ENCODE data around the gene LMAN1L.

LMAN1L gene

GRCh38 chr15:74794248-74794969 is 18.2 kb upstream of the LMAN1L start:
- DNase-seq (ENCODE audit: low read depth) = no peak

DNA sequence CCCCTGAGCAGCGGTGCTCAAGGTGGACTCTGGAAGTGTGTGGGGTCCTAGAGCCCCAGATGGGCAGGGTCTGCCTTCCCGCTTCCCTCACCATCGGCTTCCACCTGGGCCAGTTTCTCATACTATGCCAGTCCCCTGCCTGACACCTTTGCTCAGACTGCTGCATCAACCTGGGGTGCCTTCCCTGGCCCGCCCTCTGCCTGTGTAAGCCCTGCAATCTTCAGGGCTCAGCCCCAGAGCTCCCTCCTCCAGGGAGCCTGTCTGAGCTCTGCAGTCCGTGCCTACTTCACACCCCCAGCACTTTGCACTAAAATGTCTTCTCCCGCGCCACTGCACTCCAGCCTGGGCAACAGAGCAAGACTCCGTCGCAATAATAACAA is 17.7 kb upstream of the LMAN1L start:
- no peak for DNase-seq (ENCODE audit: low read depth)

DNA sequence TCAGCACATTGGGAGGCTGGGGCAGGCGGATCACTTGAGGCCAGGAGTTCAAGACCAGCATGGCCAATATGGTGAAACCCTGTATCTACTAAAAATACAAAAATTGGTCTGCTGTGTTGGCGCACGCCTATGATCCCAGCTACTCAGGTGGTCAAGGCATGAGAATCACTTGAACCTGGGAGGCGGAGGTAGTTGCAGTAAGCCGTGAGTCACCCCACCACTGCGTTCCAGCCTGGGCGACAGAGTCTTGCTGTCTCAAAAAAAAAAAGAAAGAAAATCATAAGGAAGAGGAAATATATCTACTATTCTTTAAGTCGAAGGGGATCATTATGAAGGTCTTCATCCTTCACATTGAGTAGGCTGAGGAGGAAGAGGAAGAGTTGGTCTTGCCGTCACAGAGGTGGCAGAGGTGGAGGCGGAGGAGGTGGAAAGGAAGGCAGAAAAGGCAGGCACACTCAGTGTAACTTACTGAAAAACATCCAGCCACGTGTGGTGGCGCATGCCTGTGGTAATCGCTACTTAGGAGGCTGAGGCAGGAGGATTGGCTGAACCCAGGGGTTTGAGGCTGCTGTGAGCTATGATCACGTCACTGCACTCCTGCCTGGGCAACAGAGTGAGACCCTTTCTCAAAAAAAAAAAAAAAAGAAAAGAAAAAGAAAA is 16.5 kb upstream of the LMAN1L start:
- no peak for DNase-seq (ENCODE audit: low read depth)

DNA sequence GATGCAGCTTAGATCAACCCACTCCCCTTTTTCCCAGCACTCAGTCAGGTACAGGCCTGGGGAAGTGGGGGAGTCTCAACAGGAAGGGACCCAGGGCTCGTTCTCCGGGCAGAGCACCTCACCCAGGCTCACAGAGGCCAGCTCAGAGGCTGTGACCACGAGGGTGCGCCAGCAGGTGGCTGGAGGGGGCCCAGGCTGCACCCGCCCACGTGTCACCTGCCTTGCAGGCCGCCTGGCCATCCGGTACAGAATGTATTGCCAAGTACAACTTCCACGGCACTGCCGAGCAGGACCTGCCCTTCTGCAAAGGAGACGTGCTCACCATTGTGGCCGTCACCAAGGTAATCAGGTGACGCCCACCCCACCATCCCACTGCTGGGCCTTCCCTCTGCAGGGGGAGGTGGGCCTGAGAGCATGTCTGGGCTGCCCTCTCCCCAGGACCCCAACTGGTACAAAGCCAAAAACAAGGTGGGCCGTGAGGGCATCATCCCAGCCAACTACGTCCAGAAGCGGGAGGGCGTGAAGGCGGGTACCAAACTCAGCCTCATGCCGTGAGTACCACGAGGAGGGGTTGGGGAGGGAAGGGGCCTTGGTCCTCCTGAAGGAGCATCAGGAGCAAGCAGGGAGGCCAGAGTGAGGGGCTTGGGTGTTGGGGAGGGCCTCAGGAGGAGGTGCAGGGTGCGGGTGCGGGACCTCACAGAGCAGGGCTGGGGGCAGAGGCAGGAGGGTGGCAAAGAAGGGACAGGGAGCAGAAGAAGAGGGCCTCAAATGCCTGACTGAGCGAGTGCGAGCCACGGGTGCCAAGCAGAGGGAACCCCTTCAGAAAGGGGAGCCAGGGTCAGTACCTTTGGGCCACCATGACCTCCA is 14.0 kb upstream of the LMAN1L start:
- no peak for DNase-seq (ENCODE audit: low read depth)

- no peak for DNase-seq (ENCODE audit: low read depth)
Observed at GRCh38 chr15:74799255-74799855, 13.3 kb upstream of the LMAN1L start.

DNA sequence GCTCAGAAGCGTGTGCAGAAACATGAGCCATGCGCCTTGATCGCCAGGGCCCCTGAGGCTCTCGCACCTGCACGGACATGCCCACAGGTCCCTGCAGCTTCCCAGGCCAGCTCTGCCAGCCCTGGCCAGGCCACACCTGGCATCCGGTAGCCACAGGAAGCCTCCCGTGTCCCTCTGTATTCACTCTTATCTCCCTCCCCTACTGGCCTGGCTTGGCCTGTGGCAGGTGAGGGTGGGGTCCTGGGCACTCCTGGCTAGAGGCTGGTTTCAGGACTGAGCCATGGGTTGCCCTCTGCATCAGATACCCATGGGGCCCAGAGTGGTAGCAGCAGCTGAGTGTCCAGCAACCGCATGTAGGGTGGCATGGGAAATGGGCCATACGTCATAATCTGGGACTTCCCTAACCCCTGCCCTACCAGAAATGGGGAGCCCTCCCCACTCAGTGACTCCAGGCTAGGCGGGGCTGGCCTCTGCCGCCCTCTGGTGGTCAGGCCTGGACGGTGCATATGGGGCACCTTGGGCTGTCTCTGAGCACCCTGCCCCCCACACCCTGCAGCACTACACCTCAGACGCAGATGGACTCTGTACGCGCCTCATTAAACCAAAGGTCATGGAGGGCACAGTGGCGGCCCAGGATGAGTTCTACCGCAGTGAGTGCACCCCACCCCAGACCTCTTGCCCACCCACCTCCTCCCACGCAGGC is 12.6 kb upstream of the LMAN1L start:
- DNase-seq (ENCODE audit: low read depth) = no peak

- no peak for DNase-seq (ENCODE audit: low read depth)
Observed at GRCh38 chr15:74800559-74801094, 12.0 kb upstream of the LMAN1L start.

DNA sequence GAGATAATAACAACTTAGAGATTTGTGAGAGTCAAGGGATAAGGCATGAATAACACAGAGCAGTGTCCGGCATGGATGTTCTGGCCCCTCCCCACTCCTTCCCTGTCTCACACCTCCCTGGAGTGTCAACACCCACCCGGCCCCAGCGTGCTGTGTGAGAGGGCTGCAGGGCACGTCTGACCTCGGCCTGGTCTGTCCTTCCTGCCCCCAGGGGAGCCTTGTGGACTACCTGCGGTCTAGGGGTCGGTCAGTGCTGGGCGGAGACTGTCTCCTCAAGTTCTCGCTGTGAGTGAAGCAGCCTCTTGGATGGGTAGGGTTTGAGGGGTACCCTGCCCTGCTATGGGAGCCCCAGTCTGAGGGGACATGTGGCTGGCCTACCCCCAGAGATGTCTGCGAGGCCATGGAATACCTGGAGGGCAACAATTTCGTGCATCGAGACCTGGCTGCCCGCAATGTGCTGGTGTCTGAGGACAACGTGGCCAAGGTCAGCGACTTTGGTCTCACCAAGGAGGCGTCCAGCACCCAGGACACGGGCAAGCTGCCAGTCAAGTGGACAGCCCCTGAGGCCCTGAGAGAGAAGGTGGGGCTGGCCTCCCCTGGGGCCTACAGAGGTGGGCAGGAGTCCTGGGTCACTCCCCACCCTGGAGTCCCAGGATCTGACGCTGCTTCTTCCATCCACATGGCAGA is 11.2 kb upstream of the LMAN1L start:
- DNase-seq (ENCODE audit: low read depth) = no peak

GRCh38 chr15:74802290-74802689 is 10.3 kb upstream of the LMAN1L start:
- no peak for DNase-seq (ENCODE audit: low read depth)

DNA sequence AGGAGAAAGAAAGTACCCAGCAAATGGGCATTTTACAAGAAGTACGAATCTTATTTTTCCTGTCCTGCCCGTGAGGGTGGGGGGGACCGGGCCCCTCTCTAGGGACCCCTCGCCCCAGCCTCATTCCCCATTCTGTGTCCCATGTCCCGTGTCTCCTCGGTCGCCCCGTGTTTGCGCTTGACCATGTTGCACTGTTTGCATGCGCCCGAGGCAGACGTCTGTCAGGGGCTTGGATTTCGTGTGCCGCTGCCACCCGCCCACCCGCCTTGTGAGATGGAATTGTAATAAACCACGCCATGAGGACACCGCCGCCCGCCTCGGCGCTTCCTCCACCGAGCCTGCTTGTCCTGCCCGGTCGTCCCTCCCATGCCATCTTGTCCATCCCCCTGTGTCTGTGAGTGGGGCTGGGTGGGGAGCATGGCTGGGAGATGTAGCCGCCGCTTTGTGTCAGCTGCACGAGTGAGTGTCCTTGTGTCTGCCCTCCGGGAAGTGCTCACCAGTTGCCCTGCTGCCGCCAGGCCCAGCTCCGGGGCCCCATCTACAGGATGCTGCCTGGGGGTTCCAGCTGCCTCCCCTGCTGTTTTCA is 9.7 kb upstream of the LMAN1L start:
- DNase-seq (ENCODE audit: low read depth) = no peak

DNA sequence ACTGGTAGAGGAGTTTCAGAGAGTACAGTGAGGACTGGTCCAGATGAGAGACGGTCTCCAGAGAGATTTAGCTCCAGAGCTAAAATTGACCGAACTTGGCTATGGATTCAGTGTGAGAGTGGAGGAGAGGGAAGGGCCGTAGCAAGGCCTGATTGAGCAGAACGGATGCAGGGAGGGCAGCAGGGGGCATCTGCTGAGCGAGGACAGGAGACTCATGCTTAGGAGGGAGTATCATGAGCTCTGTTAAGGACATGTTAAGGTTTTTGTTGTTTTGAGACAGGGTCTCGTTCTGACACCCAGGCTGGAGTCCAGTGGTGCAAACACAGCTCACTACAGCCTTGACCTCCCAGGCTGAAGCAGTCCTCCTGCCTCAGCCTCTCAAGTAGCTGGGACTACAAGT is 7.7 kb upstream of the LMAN1L start:
- DNase-seq (ENCODE audit: low read depth) = no peak

DNA sequence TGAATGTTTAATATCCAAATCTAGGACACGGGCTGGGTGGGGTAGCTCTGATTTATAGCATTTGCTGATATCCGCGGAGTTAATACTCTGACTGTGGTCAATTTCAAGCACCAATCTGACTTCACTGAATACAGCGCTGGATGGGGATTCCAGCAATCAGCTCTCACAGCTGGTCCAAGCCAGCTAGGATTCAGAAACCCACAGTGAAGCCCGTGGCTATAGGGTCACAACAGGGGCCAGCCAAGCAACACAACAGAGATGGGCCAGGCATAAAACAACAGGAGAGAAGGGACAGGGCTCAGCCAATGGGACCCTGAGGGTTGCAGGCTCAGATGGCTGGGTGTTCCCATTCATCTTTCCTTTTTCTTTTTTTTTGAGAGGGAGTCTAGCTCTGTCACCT is 5.4 kb upstream of the LMAN1L start:
- DNase-seq (ENCODE audit: low read depth) = no peak

- DNase-seq (ENCODE audit: low read depth) = no peak
Observed at GRCh38 chr15:74808078-74808839, 4.4 kb upstream of the LMAN1L start.

DNA sequence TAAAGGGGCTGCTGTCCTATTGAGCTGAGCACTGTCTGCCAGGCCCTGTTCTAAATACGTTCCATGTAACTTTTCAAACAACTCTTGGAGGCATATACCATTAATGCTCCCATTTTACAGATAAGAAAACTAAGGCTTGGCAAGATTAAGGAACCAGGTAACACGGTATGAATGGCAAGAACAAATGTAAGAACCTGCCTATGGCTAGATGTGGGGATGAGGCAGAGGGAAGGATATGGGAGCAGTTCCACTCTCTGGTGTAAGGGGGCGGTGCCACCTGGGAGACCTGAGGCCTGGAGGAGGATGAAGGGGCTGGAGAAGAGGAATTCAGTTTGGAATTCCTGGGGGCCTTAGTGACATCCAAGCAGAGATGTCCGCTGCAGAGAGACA is 3.8 kb upstream of the LMAN1L start:
- DNase-seq (ENCODE audit: low read depth) = no peak

GRCh38 chr15:74809242-74809641 is 3.4 kb upstream of the LMAN1L start:
- no peak for DNase-seq (ENCODE audit: low read depth)

DNA sequence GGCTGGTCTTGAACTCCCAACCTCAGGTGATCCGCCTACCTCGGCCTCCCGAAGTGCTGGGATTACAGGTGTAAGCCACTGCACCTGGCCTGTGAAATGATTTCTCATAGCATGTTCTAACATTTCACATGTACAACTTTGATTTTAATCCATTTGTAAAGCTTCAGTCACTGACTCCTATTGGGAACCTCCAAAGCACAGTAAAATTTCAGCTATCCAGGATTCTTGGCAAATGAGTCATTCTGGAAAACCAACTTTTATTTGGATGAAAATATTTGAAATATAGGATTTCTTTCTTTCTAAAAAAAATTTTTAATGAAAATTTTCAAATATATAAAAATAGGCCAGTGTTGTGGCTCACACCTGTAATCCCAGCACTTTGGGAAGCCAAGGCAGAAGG is 2.7 kb upstream of the LMAN1L start:
- DNase-seq (ENCODE audit: low read depth) = no peak

- no peak for DNase-seq (ENCODE audit: low read depth)
Observed at GRCh38 chr15:74815121-74815934, 2.7 kb downstream of the LMAN1L start.

DNA sequence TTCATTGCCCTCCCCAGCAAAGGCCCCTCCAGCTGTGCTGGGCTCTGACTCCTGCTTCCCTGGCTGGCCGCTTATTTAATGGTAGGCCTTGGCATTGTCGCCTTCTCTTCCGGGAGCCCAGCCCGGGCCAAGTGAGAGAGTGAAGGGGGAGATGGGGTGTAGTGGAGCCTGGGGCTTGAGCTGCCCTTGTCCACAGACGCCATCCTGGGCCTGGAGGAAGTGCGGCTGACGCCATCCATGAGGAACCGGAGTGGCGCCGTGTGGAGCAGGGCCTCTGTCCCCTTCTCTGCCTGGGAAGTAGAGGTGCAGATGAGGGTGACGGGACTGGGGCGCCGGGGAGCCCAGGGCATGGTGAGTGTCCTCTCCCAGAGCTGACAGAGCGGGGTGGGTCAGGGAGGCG is 3.3 kb downstream of the LMAN1L start:
- DNase-seq (ENCODE audit: low read depth) = no peak

Measured in GM04503 (cell line).